GM21576 (cell line): ENCODE measurements around the gene CC2D2B.
A peak's percentile ranks its signal among the peaks of the same experiment; 100 is the strongest.
"Not testable (repeated sequence)": the region's sequence is repeated elsewhere in the genome, so short reads cannot be mapped to it uniquely, and the experiment has no call there.

Source experiments
- ATAC-seq: cut with Tn5 transposase; IDR thresholded peaks from one replicate; pipeline ENCODE4 v1.9.1; 2021; ENCODE audit warnings: mild to moderate bottlenecking, moderate library complexity; ENCODE audit not compliant: unreplicated experiment

The CC2D2B gene

GRCh38 chr10:95906677-95907455, 909 bp upstream of the CC2D2B start:
- ATAC-seq = peak; percentile 42

GRCh38 chr10:95908450-95908849, 675 bp downstream of the CC2D2B start:
- no peak for ATAC-seq

DNA sequence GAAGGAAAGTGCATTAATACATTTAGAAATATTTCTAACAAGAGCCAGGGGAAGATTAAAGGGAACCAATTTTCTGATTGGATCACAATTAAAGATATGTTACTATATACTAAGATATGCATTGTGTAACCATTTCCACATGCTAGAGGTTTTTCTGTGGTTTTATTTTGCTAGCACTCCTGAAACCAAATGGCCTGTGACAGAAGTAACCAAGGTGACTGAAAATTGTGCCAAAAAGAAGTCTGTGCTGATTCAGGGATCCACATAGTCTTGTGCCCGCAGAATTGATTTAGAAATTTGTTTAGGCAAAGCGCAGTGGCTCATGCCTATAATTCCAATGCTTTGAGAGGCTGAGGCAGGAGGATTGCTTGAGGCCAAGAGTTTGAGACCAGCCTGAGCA, 1.8 kb downstream of the CC2D2B start:
- ATAC-seq = no peak

DNA sequence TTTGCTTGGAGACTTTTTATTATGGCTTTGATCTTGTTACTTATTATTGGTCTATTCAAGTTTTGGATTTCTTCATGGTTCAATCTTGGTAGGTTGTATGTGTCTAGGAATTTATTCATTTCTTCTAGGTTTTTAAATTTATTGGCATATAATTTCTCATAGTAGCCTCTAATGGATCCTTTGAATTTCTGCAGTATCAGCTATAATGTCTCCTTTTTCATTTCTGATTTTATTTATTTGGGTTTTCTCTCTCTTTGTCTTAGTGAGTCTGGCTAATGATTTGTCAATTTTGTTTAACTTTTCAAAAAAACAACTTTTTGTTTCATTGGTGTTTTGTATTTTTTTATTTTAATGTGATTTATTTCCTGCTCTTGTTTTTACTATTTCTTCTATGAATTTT, 8.3 kb downstream of the CC2D2B start:
- not testable (repeated sequence) for ATAC-seq

DNA sequence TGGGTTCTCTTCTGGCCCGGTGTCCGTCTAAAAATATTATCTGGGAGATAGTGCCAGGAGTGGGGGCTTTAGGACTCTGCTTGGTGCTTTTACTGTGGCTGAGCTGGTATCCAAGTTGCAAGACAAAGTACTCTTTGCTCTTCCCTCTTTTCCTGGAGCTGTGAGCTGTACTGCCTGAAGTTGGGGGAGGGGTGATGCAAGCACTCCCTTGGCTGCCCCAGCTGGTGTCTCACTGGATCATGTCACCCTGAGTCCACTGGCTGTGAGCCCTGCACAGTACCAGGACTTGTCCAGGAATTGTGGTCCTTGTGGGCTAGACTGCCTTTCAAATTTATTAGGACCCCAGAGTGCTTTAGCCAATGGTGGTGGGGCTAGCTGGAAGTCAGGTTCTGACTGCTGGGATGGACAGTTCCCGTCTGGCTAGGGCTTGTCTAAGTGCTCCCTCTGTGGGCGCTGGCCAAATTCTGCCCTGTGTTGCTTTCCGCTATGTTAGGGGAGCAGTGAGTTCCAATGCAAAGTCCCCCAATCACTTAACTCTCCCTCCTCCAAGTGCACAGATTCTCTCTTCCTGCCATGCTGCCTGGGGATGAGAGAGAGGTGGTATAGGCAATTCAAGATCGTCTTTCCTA, 13.1 kb downstream of the CC2D2B start:
- no peak for ATAC-seq

DNA sequence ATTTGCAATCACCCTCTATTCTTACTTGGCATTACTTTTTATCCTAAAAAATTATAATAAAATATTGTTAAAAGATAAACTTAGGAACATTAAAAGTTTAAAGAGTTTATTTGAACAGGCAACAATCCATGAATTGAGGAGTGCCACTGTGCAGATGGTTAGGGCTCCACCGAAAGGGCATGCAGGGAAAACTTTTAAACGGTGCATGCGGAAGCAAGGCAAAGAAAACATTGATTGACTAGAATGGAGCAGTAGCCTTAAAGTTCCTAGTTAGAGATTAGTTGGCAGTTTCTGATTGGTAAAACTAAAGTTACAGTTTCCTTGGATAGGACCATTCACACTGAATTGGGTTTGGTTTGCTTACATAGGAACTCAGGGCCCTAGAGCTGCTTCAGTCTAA, 17.3 kb downstream of the CC2D2B start:
- ATAC-seq = no peak

DNA sequence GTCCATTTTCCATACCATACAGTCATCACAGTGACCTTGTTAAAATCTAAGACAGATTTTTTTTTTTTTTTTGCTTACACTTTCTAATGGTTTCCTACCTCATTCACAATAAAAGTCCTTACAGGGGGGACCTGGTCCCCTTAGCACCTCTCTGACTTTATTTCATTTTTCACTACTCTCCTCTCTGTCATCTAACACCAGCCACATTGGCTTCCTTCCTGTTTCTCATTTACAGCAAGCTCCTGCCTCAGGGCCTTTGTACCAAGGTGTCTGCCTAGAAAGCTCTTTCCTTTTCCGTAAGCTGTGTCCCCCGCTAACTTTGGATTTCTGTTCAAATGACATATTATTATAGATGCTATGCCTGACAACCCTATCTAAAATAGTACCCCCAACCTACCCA, 27.7 kb downstream of the CC2D2B start:
- ATAC-seq = no peak

GRCh38 chr10:95941115-95941514, 33.3 kb downstream of the CC2D2B start:
- no peak for ATAC-seq

DNA sequence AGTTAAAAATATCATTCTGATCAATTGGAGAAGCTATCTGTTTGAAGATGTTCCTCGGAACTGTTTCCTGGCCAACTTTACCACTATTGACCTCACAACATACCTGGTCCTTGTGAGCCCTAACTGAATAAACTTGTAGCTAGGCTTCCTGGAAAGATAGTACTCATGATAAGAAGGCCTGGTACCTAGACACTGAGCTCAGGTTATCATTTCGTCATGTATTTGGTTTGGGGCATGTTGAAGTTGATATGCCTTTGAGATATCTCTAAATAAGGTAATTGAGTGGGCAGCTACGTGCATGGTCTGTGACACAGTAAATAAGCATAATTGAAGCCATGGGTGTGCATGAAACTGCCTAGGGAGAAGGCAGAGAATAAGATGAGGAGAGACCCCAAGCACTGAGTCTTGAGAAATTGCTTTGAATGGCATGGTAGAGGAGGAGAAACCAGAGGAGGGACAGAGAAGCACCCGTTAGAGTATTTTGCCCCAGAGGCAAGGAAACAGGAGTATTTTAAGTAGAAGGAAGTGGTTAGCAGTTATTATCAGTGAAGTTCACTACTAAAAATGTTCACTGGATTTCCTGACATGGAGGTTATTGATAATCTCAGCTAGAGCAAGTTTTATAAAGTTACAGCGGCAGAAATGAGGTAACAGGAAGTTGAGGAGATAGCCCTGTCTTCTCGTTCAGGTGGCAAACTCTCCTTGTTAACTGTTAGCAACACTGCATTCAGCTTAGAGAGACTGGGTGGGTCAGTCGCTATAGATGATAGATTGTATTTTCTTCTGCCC, 55.6 kb downstream of the CC2D2B start:
- peak; percentile 49 for ATAC-seq

DNA sequence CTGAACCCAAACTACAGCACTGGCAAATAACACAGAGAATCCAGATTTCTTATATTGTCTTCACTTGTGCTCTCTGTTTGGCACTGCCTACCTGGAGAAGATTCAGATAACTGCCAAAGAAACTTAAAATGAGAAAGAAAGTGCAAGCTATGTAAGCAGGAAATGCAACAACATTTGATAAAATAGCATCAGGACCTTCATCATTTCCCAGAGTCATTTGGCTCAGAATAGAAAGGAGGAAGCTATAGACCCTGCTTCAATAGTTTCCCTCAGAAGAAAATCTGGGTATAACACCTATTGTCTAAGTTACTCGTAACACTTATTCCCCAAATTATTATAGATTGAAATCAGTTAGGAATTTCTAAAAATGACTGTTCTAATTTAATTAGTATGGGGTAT, 56.2 kb downstream of the CC2D2B start:
- peak; percentile 6 for ATAC-seq

DNA sequence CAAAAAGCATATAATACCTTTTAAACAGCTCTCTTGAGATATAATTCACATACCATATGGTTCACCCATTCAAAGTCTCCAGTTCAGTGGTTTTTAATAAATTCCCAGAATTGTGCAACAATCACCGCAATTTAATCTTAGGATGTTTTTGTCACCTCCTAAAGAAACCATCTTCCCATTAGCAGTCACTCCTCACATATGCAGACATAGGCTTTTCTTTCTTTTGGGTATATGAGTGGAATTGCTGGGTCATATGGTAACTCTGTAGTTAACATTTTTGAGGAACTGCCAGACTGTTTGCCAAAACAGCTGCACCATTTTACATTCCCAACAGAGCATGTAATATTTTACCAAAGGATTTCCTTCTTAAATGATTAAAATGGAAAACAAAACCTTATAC, 57.0 kb downstream of the CC2D2B start:
- ATAC-seq = no peak

DNA sequence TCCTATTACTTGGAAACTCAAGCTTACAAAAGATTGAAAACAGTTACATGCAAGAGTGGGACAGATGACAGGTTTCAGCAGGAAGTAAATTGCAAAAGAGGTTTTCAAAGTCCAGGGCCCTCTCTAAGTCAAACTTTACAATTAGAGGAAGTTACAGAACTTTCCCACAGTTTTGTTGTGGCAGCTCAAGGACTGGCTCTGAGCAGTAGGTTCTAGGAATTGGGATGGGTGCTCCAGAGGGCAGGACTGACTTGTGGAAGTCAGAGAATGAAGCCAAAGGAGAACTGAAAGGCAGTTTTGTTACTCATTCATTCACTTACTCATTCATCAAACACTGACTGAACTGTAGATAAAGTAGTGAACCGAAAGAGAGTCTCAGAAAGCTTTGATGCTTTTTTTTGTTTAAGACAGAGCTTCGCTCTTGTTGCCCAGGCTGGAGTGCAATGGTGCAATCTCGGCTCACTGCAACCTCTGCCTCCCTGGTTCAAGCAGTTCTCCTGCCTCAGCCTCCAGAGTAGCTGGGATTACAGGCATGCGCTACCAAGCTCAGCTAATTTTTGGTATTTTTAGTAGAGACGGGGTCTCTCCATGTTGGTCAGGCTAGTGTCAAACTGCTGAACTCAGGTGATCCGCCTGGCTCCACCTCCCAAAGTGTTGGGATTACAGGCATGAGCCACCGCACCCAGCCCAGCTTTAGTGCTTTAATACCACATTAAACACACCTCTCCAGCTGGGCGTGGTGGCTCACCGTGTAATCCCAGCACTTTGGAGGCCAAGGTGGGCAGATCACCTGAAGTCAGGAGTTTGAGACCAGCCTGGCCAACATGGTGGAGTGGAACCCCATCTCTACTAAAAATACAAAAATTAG, 68.8 kb downstream of the CC2D2B start:
- no peak for ATAC-seq

GRCh38 chr10:95982200-95982599, 74.4 kb downstream of the CC2D2B start:
- ATAC-seq = no peak

DNA sequence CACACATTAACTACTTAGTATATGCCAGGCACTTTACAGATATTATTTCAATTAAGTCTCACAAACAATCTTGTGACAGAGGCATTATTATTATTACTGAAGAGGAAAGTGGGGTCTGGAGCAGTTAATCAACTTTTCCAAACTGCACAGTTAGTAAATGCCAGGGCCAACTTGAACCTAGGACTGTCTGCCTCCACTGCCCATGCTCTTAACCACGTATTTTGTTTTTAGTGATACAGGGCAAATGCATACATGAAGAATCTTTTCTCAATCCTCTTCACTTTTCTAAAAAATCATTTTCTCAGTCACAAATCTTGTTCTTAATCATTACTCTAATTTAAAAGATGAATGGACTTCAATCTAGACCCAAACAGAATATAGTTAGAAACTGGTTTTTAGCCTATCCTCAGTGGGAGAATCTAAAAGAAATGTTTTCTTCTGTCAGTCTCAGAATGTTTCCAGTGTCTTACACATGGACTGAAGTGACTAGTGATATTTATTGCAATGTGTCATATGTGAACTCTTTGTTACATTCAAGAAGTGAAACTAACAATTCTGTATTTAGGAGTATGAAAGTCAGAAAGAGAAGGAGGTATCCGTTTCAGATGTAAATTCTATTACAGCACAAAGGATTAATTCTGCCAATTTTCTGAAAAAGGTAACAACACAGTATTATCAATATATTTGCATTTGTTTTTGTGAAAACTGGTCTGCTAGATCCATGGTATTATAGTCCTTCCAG, 80.1 kb downstream of the CC2D2B start:
- peak; percentile 94 for ATAC-seq

DNA sequence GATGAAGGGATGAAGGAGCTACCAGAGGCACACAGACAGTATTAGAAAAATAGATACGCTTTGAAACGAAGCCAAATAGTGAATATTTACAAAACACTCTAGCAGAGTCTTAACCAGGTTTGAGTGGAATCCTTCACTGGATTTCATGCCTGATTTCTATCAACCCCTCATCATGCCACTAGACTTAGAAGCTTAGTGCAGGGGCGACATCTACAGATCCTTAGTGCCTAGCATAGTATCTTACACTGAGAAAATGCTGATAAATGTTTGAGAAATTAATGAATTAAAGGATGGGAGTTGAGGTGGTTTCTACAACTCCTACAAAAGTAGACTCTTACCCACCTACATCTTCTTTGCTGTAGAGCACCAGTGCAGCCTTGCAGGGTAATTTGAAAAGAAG, 80.9 kb downstream of the CC2D2B start:
- no peak for ATAC-seq

GRCh38 chr10:95994376-95994775, 86.6 kb downstream of the CC2D2B start:
- ATAC-seq = not testable (repeated sequence)

DNA sequence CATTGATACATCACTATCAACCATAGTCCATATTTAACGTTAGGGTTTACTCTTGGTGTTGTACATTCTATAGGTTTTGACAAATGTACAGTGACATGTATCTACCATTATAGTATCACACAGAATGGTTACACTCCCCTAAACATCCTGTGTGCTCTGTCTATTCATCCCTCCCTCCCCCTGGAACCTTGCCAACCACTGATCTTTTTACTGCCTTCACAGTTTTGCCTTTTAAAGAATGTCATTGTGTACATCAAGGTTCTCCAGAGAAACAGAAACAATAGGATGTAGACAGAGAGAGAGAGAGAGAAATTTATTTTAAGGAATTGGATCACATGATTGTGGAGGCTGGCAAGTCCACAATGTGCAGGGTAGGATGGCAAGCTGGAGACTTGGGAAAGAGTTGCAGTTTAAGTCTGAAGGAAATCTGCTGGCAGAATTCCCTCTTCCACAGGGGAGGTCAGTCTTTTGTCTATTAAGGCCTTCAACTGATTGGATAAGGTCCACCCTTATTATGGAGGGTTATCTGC, 90.5 kb downstream of the CC2D2B start:
- no peak for ATAC-seq

DNA sequence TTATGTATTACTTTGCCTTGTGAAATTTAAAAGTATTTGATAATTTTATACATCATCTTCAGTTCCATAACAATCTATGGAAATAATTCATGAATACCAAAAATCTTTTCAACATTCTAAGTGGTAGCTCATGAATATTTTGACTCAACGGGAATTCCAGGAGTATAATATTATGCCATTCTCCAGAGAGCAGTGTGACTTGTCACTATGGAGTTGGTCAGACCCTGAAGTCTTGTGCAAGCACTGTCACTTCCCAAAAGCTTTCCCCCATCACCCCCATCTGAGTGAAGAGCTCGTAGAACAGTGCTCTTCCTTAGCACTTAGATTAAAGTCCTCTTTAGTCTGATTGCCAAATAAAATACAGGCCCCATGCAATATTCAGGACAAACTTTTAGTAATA, 106.2 kb downstream of the CC2D2B start:
- no peak for ATAC-seq

GRCh38 chr10:96014473-96015102, 106.8 kb downstream of the CC2D2B start:
- ATAC-seq = no peak
